SK-N-SH (cell line): ENCODE data around the gene GPR6. TPM values are rescaled to one million over a fixed set of nuclear protein-coding genes. Genes with fewer than 3 reads are reported as not detected.

Experiments used
- CTCF ChIA-PET: fragments of 300-600, 350-600 bp; formaldehyde crosslinking; extraction: SDS; loops from one replicate; lab custom pipeline; 2021; lab: Yijun Ruan, JAX
- POLR2A ChIA-PET: fragments of 350-600 bp; sonication (Branson Sonifier 250); formaldehyde crosslinking; extraction: SDS; loops from one replicate; lab custom pipeline; 2020; ENCODE audit warnings: antibody characterized with exemption, inconsistent platforms; lab: Yijun Ruan, JAX
- DNase-seq: peaks from one replicate; pipeline ENCODE4 v3.0.0; 2012
- H2AFZ ChIP-seq: fragments of 200-600 bp; sonication (generic); 2 replicates; pipeline ENCODE4 v1.8.1; 2016; ENCODE audit warnings: antibody characterized with exemption, mild to moderate bottlenecking, low read depth
- H3F3A ChIP-seq: fragments of 200-600 bp; sonication (generic); replicated peaks from 2 replicates; pipeline ENCODE3; 2016; ENCODE audit warnings: antibody characterized with exemption, mild to moderate bottlenecking; ENCODE audit not compliant: insufficient read depth
- H3K27ac ChIP-seq, 2 experiments: fragments of 200-500 bp in 1 of 2; fragments of 200-600 bp in 1 of 2; sonication (Bioruptor generic) in 1 of 2; sonication (generic), shearing (Covaris generic) in 1 of 2; 2 replicates each; pipeline versions ENCODE4 v1.5.1 to v1.6.1; 2014 to 2016; ENCODE audit warnings: low read depth in 2 of 2, inconsistent platforms in 1 of 2, low read length in 1 of 2, mild to moderate bottlenecking in 1 of 2, mixed read lengths in 1 of 2
- H3K27me3 ChIP-seq: fragments of 200-600 bp; sonication (generic), shearing (Covaris generic); 2 replicates; pipeline ENCODE4 v1.6.1; 2016; ENCODE audit warnings: mixed run types; ENCODE audit not compliant: insufficient read depth
- H3K36me3 ChIP-seq, 2 experiments: fragments of 200-500 bp in 1 of 2; fragments of 200-600 bp in 1 of 2; sonication (Bioruptor generic) in 1 of 2; sonication (generic) in 1 of 2; replicated peaks in 1 of 2; 2 replicates each; pipeline versions ENCODE3 to v1.5.1; 2014 to 2016; ENCODE audit warnings: low read length in 1 of 2, mild to moderate bottlenecking in 1 of 2; ENCODE audit not compliant: insufficient read depth in 2 of 2, control insufficient read depth in 1 of 2
- H3K4me1 ChIP-seq, 2 experiments: fragments of 200-500 bp in 1 of 2; fragments of 200-600 bp in 1 of 2; sonication (Bioruptor generic) in 1 of 2; sonication (generic), shearing (Covaris generic) in 1 of 2; 2 replicates each; pipeline versions ENCODE4 v1.5.1 to v1.6.1; 2014 to 2016; ENCODE audit warnings: low read depth in 1 of 2, low read length in 1 of 2, mixed run types in 1 of 2; ENCODE audit not compliant: insufficient read depth in 2 of 2, control insufficient read depth in 1 of 2
- H3K4me2 ChIP-seq: fragments of 200-600 bp; sonication (generic), shearing (Covaris generic); 2 replicates; pipeline ENCODE4 v1.6.1; 2017; ENCODE audit warnings: mixed run types
- H3K4me3 ChIP-seq, 2 experiments: fragments of 200-500 bp in 1 of 2; fragments of 200-600 bp in 1 of 2; sonication (Bioruptor generic) in 1 of 2; sonication (generic), shearing (Covaris generic) in 1 of 2; 2 replicates each; pipeline versions ENCODE4 v1.5.1 to v1.8.1; 2014 to 2016; ENCODE audit warnings: low read depth in 2 of 2, inconsistent platforms in 1 of 2, low read length in 1 of 2, mild to moderate bottlenecking in 1 of 2, mixed read lengths in 1 of 2, moderate library complexity in 1 of 2
- H3K79me2 ChIP-seq: fragments of 200-600 bp; sonication (generic); 2 replicates; pipeline ENCODE4 v1.8.1; 2017; ENCODE audit warnings: mild to moderate bottlenecking; ENCODE audit not compliant: insufficient read depth
- H3K9ac ChIP-seq: fragments of 200-600 bp; sonication (generic); 2 replicates; pipeline ENCODE4 v1.6.1; 2017; ENCODE audit warnings: mixed run types
- H3K9me2 ChIP-seq: fragments of 200-600 bp; sonication (generic); 2 replicates; pipeline ENCODE4 v1.6.1; 2017; ENCODE audit warnings: mixed run types
- H3K9me3 ChIP-seq: fragments of 200-600 bp; sonication (generic); 2 replicates; pipeline ENCODE4 v1.6.1; 2017; ENCODE audit warnings: mixed run types, mild to moderate bottlenecking, moderate library complexity
- H4K20me1 ChIP-seq: fragments of 200-600 bp; sonication (generic); 2 replicates; pipeline ENCODE4 v1.6.1; 2017; ENCODE audit warnings: mild to moderate bottlenecking, mixed run types; ENCODE audit not compliant: insufficient read depth
- ELF1 ChIP-seq: IDR thresholded peaks from 2 replicates; pipeline ENCODE4 v1.4.0; 2012
- EZH2phosphoT487 ChIP-seq: fragments of 200-600 bp; sonication (generic); IDR thresholded peaks from 2 replicates; pipeline ENCODE4 v1.6.1; 2017; ENCODE audit warnings: low read depth, mixed run types, mild to moderate bottlenecking, antibody characterized with exemption, moderate library complexity, borderline replicate concordance
- FOSL2 ChIP-seq: IDR thresholded peaks from 2 replicates; pipeline ENCODE4 v1.4.0; 2012; ENCODE audit warnings: low read depth, mild to moderate bottlenecking, moderate library complexity, borderline replicate concordance
- FOXJ3 ChIP-seq: sonication (generic); formaldehyde crosslinking; IDR thresholded peaks from 2 replicates; pipeline ENCODE4 v1.5.1; 2020; ENCODE audit warnings: mild to moderate bottlenecking, missing genetic modification reagents
- GATA2 ChIP-seq: sonication (generic); formaldehyde crosslinking; IDR thresholded peaks from 2 replicates; pipeline ENCODE4 v1.5.0; 2020; ENCODE audit warnings: mild to moderate bottlenecking, missing genetic modification reagents
- IRF3 ChIP-seq: fragments of 150-350 bp; IDR thresholded peaks from 2 replicates; pipeline ENCODE4 v1.6.1; 2016; ENCODE audit warnings: mild to moderate bottlenecking, low read depth, low read length
- JUND ChIP-seq: IDR thresholded peaks from 2 replicates; pipeline ENCODE4 v1.4.0; 2012
- MEF2A ChIP-seq: IDR thresholded peaks from 2 replicates; pipeline ENCODE4 v1.4.0; 2012; ENCODE audit warnings: low read depth, borderline replicate concordance
- MXI1 ChIP-seq: IDR thresholded peaks from 2 replicates; pipeline ENCODE4 v1.6.1; 2012; ENCODE audit warnings: mild to moderate bottlenecking, low read depth, low read length, improper control_type of control experiment
- NRF1 ChIP-seq: IDR thresholded peaks from 2 replicates; pipeline ENCODE4 v1.6.1; 2012; ENCODE audit warnings: low read depth, mild to moderate bottlenecking, low read length
- PBX3 ChIP-seq: IDR thresholded peaks from 2 replicates; pipeline ENCODE4; 2012
- POLR2AphosphoS5 ChIP-seq: IDR thresholded peaks from 2 replicates; pipeline ENCODE4 v1.6.1; 2012; ENCODE audit warnings: low read depth, low read length
- RAD21 ChIP-seq: IDR thresholded peaks from 2 replicates; pipeline ENCODE4 v1.6.1; 2012; ENCODE audit warnings: mild to moderate bottlenecking, low read length
- RFX5 ChIP-seq: IDR thresholded peaks from 2 replicates; pipeline ENCODE4 v1.6.1; 2012; ENCODE audit warnings: mild to moderate bottlenecking, improper control_type of control experiment, low read length
- RXRA ChIP-seq: IDR thresholded peaks from 2 replicates; pipeline ENCODE4 v1.4.0; 2012; ENCODE audit warnings: low read depth, mild to moderate bottlenecking, borderline replicate concordance
- SIN3A ChIP-seq: IDR thresholded peaks from 2 replicates; pipeline ENCODE4 v1.6.1; 2012; ENCODE audit warnings: low read depth, mild to moderate bottlenecking, low read length, moderate library complexity, borderline replicate concordance
- SMC3 ChIP-seq: IDR thresholded peaks from 2 replicates; pipeline ENCODE4 v1.6.1; 2012; ENCODE audit warnings: low read depth, low read length, improper control_type of control experiment
- TAF1 ChIP-seq: IDR thresholded peaks from 2 replicates; pipeline ENCODE4 v1.6.1; 2012; ENCODE audit warnings: low read depth, mild to moderate bottlenecking, low read length, moderate library complexity, borderline replicate concordance
- TEAD4 ChIP-seq: IDR thresholded peaks from 2 replicates; pipeline ENCODE4 v1.4.0; 2012; ENCODE audit warnings: mild to moderate bottlenecking, borderline replicate concordance; ENCODE audit not compliant: insufficient read depth
- YY1 ChIP-seq: IDR thresholded peaks from 2 replicates; pipeline ENCODE4 v1.4.0; 2012; ENCODE audit warnings: low read depth, mild to moderate bottlenecking
- WGBS: methylation state at CpG from one replicate; pipeline ENCODE4 v1.1.6; 2017; ENCODE audit warnings: low lambda C conversion rate; 5-methylcytosine and 5-hydroxymethylcytosine counted together
- polyA plus RNA-seq, 3 experiments: library from polyadenylated mRNA; depleted of rRNA; stranded (reverse); fragments of >200 nt; gene quantifications; 2 replicates each; pipeline ENCODE4 v1.2.3, GENCODE V29; 2012

GPR6 gene
- polyA plus RNA-seq, 1 of the 3 experiments (the other 2 are of a cell fraction) = not detected

GRCh38 chr6:109946979-109947378 is 31.1 kb upstream of the GPR6 start (continued):
- TF ChIP-seq RFX5 = no peak

GRCh38 chr6:109949281-109950065 is 28.6 kb upstream of the GPR6 start:
- Histone ChIP-seq H3K79me2 (no peaks in the 10 kb centered on the region), H3K9me3 (no peaks in the 10 kb centered on the region), H4K20me1 (no peaks in the 10 kb centered on the region), H3K27ac (no peak overlapping the region), H3K36me3 (no peaks in the 10 kb centered on the region), H3K27me3 (no peaks in the 10 kb centered on the region; the same call in 1 of the 2 replicates), H3F3A (no peaks in the 10 kb centered on the region), H3K4me2 (no peak overlapping the region), H3K4me1 (no peaks in the 10 kb centered on the region), H3K9me2 (no peaks in the 10 kb centered on the region), H2AFZ (no peak overlapping the region), H3K9ac (no peak overlapping the region), H3K4me3 (no peak overlapping the region)
- DNase-seq = no peak
- CTCF ChIA-PET = no interaction called here
- 40% methylated on average over 17 of the region's 19 CpGs for WGBS
- POLR2A ChIA-PET = no interaction called here
- TF ChIP-seq IRF3 (no peak), NRF1 (no peak), PBX3 (no peak), YY1 (no peak), GATA2 (no peak), SMC3 (no peak), ELF1 (no peak), TAF1 (no peak), EZH2phosphoT487 (no peak), MXI1 (no peak), FOXJ3 (no peak), RXRA (no peak), RAD21 (no peak), SIN3A (no peak), TEAD4 (no peak), MEF2A (no peak), POLR2AphosphoS5 (no peak), FOSL2 (no peak), JUND (no peak)
